HG03575 (cell line): Measurements from ENCODE around the gene SLC6A13.

ENCODE experiments used
- ATAC-seq: cut with Tn5 transposase; IDR thresholded peaks from one replicate; pipeline ENCODE4 v1.9.1; 2021; ENCODE audit not compliant: unreplicated experiment, insufficient number of reproducible peaks, low FRiP score; ENCODE audit errors: extremely low read depth

Gene SLC6A13

GRCh38 chr12:172732-173161 is 89.9 kb downstream of the SLC6A13 start:
- no peak for ATAC-seq

- ATAC-seq = no peak
Measured at GRCh38 chr12:171743-172676, 90.6 kb downstream of the SLC6A13 start.

DNA sequence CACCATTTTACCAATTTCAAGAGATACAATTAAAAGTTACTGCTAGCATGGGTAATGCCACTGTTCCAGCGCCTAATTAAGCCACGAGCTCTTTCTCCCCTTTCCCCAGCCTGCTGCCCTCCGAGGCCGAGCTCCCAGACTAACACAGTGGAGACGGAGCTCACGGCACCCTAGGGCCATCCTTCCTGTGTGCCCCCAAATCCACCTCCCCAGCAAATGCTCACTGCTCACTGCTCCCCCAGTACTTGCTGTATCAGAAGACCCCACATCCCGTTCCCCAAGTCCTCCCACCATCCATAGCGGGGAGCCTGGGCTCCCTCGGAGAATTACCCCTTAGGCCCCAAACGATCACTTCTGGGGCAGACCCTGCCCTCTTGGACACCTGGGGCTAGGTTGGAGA is 91.4 kb downstream of the SLC6A13 start:
- no peak for ATAC-seq
